ENCODE measurements around the gene ALDOC. TPM values are rescaled to one million over a fixed set of nuclear protein-coding genes. Genes with fewer than 3 reads are reported as not detected.

ALDOC gene
- total and polyA plus RNA-seq, 2 experiments from 2014 or later = 33.5 to 157 TPM

GRCh38 chr17:28549236-28550132, 27.2 kb downstream of the ALDOC start:
- DNase-seq (ENCODE audit: low spot score) (no peak), ATAC-seq (no peak)
- Mint-ChIP-seq H3K27me3 (ENCODE audit: insufficient read depth, low read depth, poor library complexity) (peaks cover 21% of the 10 kb centered on the region), H3K9me3 (no peaks in the 10 kb centered on the region; the same call in 2 of the 3 replicates), H3K36me3 (ENCODE audit: low read depth) (peaks cover 10% of the 10 kb centered on the region), H3K27ac (no peak overlapping the region), H3K4me3 (no peak overlapping the region; the same call in 2 of the 3 replicates), H3K4me1 (peaks cover 34% of the 10 kb centered on the region)
- H3K4me3 ChIP-seq = no peak overlapping the region
- no peak overlapping the region for H3K4me2 ChIP-seq
- peaks cover 16% of the 10 kb centered on the region; the same call in 1 of the 2 replicates for H3K4me1 ChIP-seq (ENCODE audit: insufficient read depth)
- H4K20me1 ChIP-seq (replicated peaks; ENCODE audit: insufficient read depth) = no peaks in the 10 kb centered on the region; the same call in 1 of the 2 replicates
- H3K79me2 ChIP-seq (replicated peaks; ENCODE audit: insufficient read depth) = peaks cover 8% of the 10 kb centered on the region
- no peak overlapping the region for H2AFZ ChIP-seq
- H3K27ac ChIP-seq (ENCODE audit: low read depth) = no peak overlapping the region
- H3K27me3 ChIP-seq (ENCODE audit: insufficient read depth) = no peaks in the 10 kb centered on the region
- TF ChIP-seq CTCF (conservative IDR thresholded peaks at IDR 0.05; ENCODE audit: low read depth in 2 of 2) (no peak), ZNF114 (CRISPR knock-in tag; IDR thresholded peaks at IDR 0.05) (no peak), POLR2AphosphoS5 (IDR thresholded peaks at IDR 0.05; ENCODE audit: low read depth) (no peak), ZNF331 (CRISPR knock-in tag; IDR thresholded peaks at IDR 0.05; ENCODE audit: low read depth) (no peak), JUNB (IDR thresholded peaks at IDR 0.05; ENCODE audit: unreplicated experiment) (no peak), EZH2phosphoT487 (IDR thresholded peaks at IDR 0.05; ENCODE audit: unreplicated experiment) (no peak), STAT1 (IDR thresholded peaks at IDR 0.05; ENCODE audit: unreplicated experiment) (no peak), REST (IDR thresholded peaks at IDR 0.05; ENCODE audit: unreplicated experiment) (no peak), EZH2 (IDR thresholded peaks at IDR 0.05; ENCODE audit: low read depth, unreplicated experiment) (no peak), NANOG (IDR thresholded peaks at IDR 0.05; ENCODE audit: borderline replicate concordance) (no peak), ZNF462 (CRISPR knock-in tag; IDR thresholded peaks at IDR 0.05) (no peak), ETS1 (IDR thresholded peaks at IDR 0.05) (no peak), CREB1 (CRISPR knock-in tag; IDR thresholded peaks at IDR 0.05; ENCODE audit: low read depth) (no peak)
- no peaks in the 10 kb centered on the region for H3K9me2 ChIP-seq (ENCODE audit: insufficient read depth)
- no peaks in the 10 kb centered on the region for H3F3A ChIP-seq (replicated peaks; ENCODE audit: low read depth)
- no peaks in the 10 kb centered on the region for H3K36me3 ChIP-seq (ENCODE audit: insufficient read depth)
